K562 (cell line): ENCODE measurements around the gene LUZP1. TPM values are rescaled to one million over a fixed set of nuclear protein-coding genes. Genes with fewer than 3 reads are reported as not detected.

Source experiments
- ATAC-seq: fragments of 200-7000 bp; cut with Tn5 transposase; 3 replicates; pipeline ENCODE4 v1.9.1; 2020; ENCODE audit warnings: moderate library complexity
- BruUV-seq: library from RNA; stranded (reverse); fragments of 400-500 nt; replicated peaks from 2 replicates; lab custom pipeline; 2021; lab: Mats Ljungman, UMichigan
- CTCF ChIA-PET: fragments of 300-600 bp; formaldehyde crosslinking; extraction: SDS; loops from one replicate; lab custom pipeline; 2021; ENCODE audit warnings: low intra/inter-chr PET ratio; lab: Yijun Ruan, JAX
- POLR2A ChIA-PET: fragments of 300-600, 350-650 bp; sonication (Branson Sonifier 250); formaldehyde crosslinking; extraction: SDS; loops from one replicate; lab custom pipeline; 2021; ENCODE audit warnings: antibody characterized with exemption, inconsistent platforms; lab: Yijun Ruan, JAX
- DNase-seq, 4 experiments: peaks; one replicate each; pipeline versions ENCODE4 v3.0.0 to v3.0.0-alpha.2; 2011 to 2018; ENCODE audit warnings: low spot score in 3 of 4, mixed read lengths in 3 of 4; ENCODE audit errors: extremely low read depth in 1 of 4
- FAIRE-seq: peaks from 2 replicates; lab custom pipeline; 2011; peaks lifted over from hg19 to GRCh38; lab: Jason Lieb, UNC
- H2AFZ ChIP-seq: 2 replicates; pipeline ENCODE4 v1.6.0; 2011; ENCODE audit warnings: low read depth, low read length, control low read depth, inconsistent platforms
- H3K27ac ChIP-seq: fragments of 200-600 bp; 3 replicates; pipeline ENCODE4 v1.8.0; 2011; ENCODE audit warnings: low read depth, mild to moderate bottlenecking, control low read depth, inconsistent platforms, low read length, moderate library complexity, mixed read lengths; ENCODE audit errors: extremely low read depth
- H3K27me3 ChIP-seq, 2 experiments: fragments of 300-600 bp in 1 of 2; 2 replicates in 1 of 2; 3 replicates in 1 of 2; pipeline versions ENCODE4 v1.6.0 to v1.8.0; 2011; ENCODE audit warnings: inconsistent platforms in 2 of 2, low read length in 2 of 2, mild to moderate bottlenecking in 1 of 2, mixed read lengths in 1 of 2, moderate library complexity in 1 of 2; ENCODE audit not compliant: control insufficient read depth in 2 of 2, insufficient read depth in 2 of 2
- H3K36me3 ChIP-seq: fragments of 300-600 bp; 3 replicates; pipeline ENCODE4 v1.8.0; 2011; ENCODE audit warnings: mild to moderate bottlenecking, low read length, inconsistent platforms; ENCODE audit not compliant: control insufficient read depth, insufficient read depth
- H3K4me1 ChIP-seq, 2 experiments: fragments of 200-600 bp in 1 of 2; replicated peaks in 1 of 2; 2 replicates in 1 of 2; 3 replicates in 1 of 2; pipeline versions ENCODE4 v1.5.1 to v1.8.0; 2011; ENCODE audit warnings: inconsistent platforms in 2 of 2, low read length in 2 of 2, mild to moderate bottlenecking in 1 of 2, mixed read lengths in 1 of 2, moderate library complexity in 1 of 2; ENCODE audit not compliant: control insufficient read depth in 2 of 2, insufficient read depth in 2 of 2
- H3K4me2 ChIP-seq: 2 replicates; pipeline ENCODE4 v1.6.1; 2011; ENCODE audit warnings: low read length, control low read depth, inconsistent platforms, mixed read lengths; ENCODE audit not compliant: insufficient read depth
- H3K4me3 ChIP-seq: fragments of 200-600 bp; sonication (generic), shearing (Covaris generic); 2 replicates; pipeline ENCODE4 v1.5.1; 2016; ENCODE audit warnings: control low read depth, inconsistent platforms
- H3K79me2 ChIP-seq: fragments of 200-600 bp; 3 replicates; pipeline ENCODE4 v1.8.0; 2011; ENCODE audit warnings: low read length, inconsistent platforms; ENCODE audit not compliant: control insufficient read depth, insufficient read depth
- H3K9ac ChIP-seq, 2 experiments: 2 replicates each; pipeline versions ENCODE4 v1.6.0 to v1.6.1; 2011; ENCODE audit warnings: low read depth in 2 of 2, low read length in 2 of 2, control low read depth in 1 of 2, inconsistent platforms in 1 of 2, mild to moderate bottlenecking in 1 of 2, mixed read lengths in 1 of 2; ENCODE audit not compliant: insufficient read depth in 1 of 2
- H3K9me1 ChIP-seq: one replicate; pipeline ENCODE4 v1.6.0; 2011; ENCODE audit warnings: inconsistent platforms, mild to moderate bottlenecking, low read length, moderate library complexity; ENCODE audit not compliant: control insufficient read depth, insufficient read depth
- H3K9me3 ChIP-seq: replicated peaks from 2 replicates; pipeline ENCODE4 v1.5.1; 2011; ENCODE audit warnings: low read depth, low read length, inconsistent platforms; ENCODE audit not compliant: control insufficient read depth, insufficient read depth
- H4K20me1 ChIP-seq: replicated peaks from 2 replicates; pipeline ENCODE4 v1.6.1; 2011; ENCODE audit warnings: low read length, inconsistent platforms, mixed read lengths; ENCODE audit not compliant: control insufficient read depth, insufficient read depth
- ESRRA ChIP-seq: fragments of 450-650 bp; IDR thresholded peaks from 2 replicates; pipeline ENCODE4 v1.6.1; 2014; ENCODE audit warnings: low read depth, mild to moderate bottlenecking, moderate library complexity, borderline replicate concordance
- KAT8 ChIP-seq: fragments of 450-650 bp; IDR thresholded peaks from 2 replicates; pipeline ENCODE4 v1.6.1; 2016; ENCODE audit warnings: low read depth, mild to moderate bottlenecking
- TOE1 ChIP-seq, 2 experiments: fragments of 450-650 bp in 1 of 2; sonication (generic) in 1 of 2; formaldehyde crosslinking in 1 of 2; IDR thresholded peaks; 2 replicates each; pipeline versions ENCODE4 v1.7.1 to v1.8.0; 2016 to 2022; ENCODE audit warnings: borderline replicate concordance in 2 of 2, mild to moderate bottlenecking in 2 of 2, antibody characterized with exemption in 1 of 2, inconsistent platforms in 1 of 2, low read depth in 1 of 2, missing genetic modification reagents in 1 of 2, moderate library complexity in 1 of 2
- ZFP36 ChIP-seq: fragments of 150-350 bp; IDR thresholded peaks from 2 replicates; pipeline ENCODE4 v1.6.1; 2018; ENCODE audit warnings: low read length, low read depth; ENCODE audit not compliant: partially characterized antibody
- WGBS: fragments of 100-300 bp; shearing (Covaris generic); methylation state at CpG from one replicate; pipeline ENCODE4 v1.1.6; 2016; ENCODE audit warnings: low coverage, mixed read lengths; ENCODE audit not compliant: insufficient coverage; ENCODE audit errors: missing lambda C conversion rate; 5-methylcytosine and 5-hydroxymethylcytosine counted together
- in situ Hi-C: fragments of 300-500 bp; cut with MboI; formaldehyde crosslinking; loops from 4 replicates; pipeline ENCODE4 v1.15.0; 2018; ENCODE audit warnings: inconsistent platforms, mixed read lengths
- intact Hi-C: fragments of 100-400 bp; cut with micrococcal nuclease; formaldehyde crosslinking; loops from 2 replicates; pipeline ENCODE4 v1.14.2; 2022
- polyA plus RNA-seq, 8 experiments: library from polyadenylated mRNA; depleted of rRNA in 4 of 8; stranded (reverse) in 5 of 8; unstranded in 3 of 8; fragments of >200 nt; fragmentation: Nextera tagmentation in 2 of 8; fragmentation: Illumina TruSeq in 1 of 8; extraction: Ambion mirVana in 2 of 8; extraction: Trizol in 1 of 8; gene quantifications; 2 replicates each; pipeline versions ENCODE4 v1.2.1 to v1.2.3, GENCODE V29; 2011 to 2014; ENCODE audit warnings: inconsistent platforms in 1 of 8, missing spikeins in 1 of 8
- total RNA-seq, 7 experiments: library from RNA; depleted of rRNA in 6 of 7; stranded (reverse); fragments of >200 nt in 6 of 7; fragmentation: Illumina TruSeq in 2 of 7; extraction: Trizol in 2 of 7; gene quantifications; 2 replicates each; pipeline versions ENCODE4 v1.2.1 to v1.2.3, GENCODE V29; 2011 to 2021; ENCODE audit warnings: low replicate concordance in 1 of 7

The LUZP1 gene
- total and polyA plus RNA-seq, 9 of the 15 experiments (the other 6 are each of a cell fraction or from before 2014, with no cell fraction given), result 6.5 to 19.1 (median 12.4) TPM

GRCh38 chr1:23215751-23216449, 47.2 kb upstream of the LUZP1 start:
- FAIRE-seq, result peak; percentile 26
- H3K4me1 ChIP-seq, result peaks cover 0 to 13% of the 10 kb centered on the region in 2 experiments; a peak in 4 of 5 replicates
- BruUV-seq, result no TSS peak
- no peaks in the 10 kb centered on the region for H3K79me2 ChIP-seq
- H3K27ac ChIP-seq, result no peak overlapping the region
- POLR2A ChIA-PET, result no interaction called here
- CTCF ChIA-PET, result no interaction called here
- ATAC-seq, result no peak
- H3K36me3 ChIP-seq, result no peaks in the 10 kb centered on the region
- in situ Hi-C loops, result loop anchor here (5.0 to 10.0 kb wide), 2 partner anchors 61 to 319 kb away; partner anchors contain the start of gene E2F2
- H3K9me1 ChIP-seq, result no peaks in the 10 kb centered on the region
- H4K20me1 ChIP-seq, result 0 out of 2 replicates have a peak, but pooled peaks cover 9% of the 10 kb centered on the region
- TF ChIP-seq ZFP36 (no peak), KAT8 (no peak), TOE1 (IDR thresholded peaks at IDR 0.05; ENCODE audit: borderline replicate concordance) (no peak), TOE1 (CRISPR knock-in tag; IDR thresholded peaks at IDR 0.05; ENCODE audit: borderline replicate concordance, low read depth) (peak; percentile 32; the same call in 1 of the 2 replicates), ESRRA (no peak)
- H3K9me3 ChIP-seq, result no peaks in the 10 kb centered on the region
- no peak overlapping the region for H2AFZ ChIP-seq
- no peak overlapping the region for H3K4me3 ChIP-seq
- no peak overlapping the region for H3K9ac ChIP-seq
- H3K4me2 ChIP-seq, result no peak overlapping the region
- 16% methylated on average over 3 of the region's 3 CpGs for WGBS
- no peak for DNase-seq
- intact Hi-C loops, result loop anchor here (5.0 to 10.0 kb wide), 3 partner anchors 61 to 319 kb away; partner anchors contain the start of gene E2F2
- H3K27me3 ChIP-seq, result peaks cover 32 to 61% of the 10 kb centered on the region in 2 experiments
